NOMO-1 treated with DMSO at 0.1 percent for 48 hours (cell line): ENCODE results near the gene NCOA1.
"Not testable (repeated sequence)": the region's sequence is repeated elsewhere in the genome, so short reads cannot be mapped to it uniquely, and the experiment has no call there.

Source experiments
- DNase-seq: peaks from one replicate; lab custom pipeline; 2025; ENCODE audit not compliant: unreplicated experiment; lab: John Stamatoyannopoulos, UW

Gene NCOA1

GRCh38 chr2:24571828-24572442, 80.9 kb downstream of the NCOA1 start:
- DNase-seq, result no peak

GRCh38 chr2:24576146-24576545, 85.1 kb downstream of the NCOA1 start:
- DNase-seq, result no peak

DNA sequence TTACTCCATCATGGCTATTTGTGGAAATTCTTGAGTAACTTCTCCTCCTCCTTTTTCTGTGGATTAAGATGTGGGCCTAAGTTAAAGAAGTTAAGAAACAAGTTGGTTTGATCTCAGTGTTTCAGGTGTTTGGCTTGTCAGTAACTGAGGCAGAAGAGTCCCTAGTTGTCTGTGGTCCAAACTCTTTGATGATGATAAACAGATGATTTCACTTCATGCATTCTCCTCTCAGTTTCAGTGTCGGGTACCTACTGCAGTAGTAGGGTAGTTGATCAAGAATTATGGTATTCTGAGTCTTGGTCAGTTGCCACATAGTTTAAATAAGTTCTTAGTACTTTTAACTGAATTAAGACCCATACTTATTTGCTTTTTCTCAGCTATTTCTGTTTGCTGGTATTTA, 85.6 kb downstream of the NCOA1 start:
- no peak for DNase-seq

- DNase-seq, result peak; percentile 42
These were observed 86.4 kb downstream of the NCOA1 start for GRCh38 chr2:24577481-24577880.

DNA sequence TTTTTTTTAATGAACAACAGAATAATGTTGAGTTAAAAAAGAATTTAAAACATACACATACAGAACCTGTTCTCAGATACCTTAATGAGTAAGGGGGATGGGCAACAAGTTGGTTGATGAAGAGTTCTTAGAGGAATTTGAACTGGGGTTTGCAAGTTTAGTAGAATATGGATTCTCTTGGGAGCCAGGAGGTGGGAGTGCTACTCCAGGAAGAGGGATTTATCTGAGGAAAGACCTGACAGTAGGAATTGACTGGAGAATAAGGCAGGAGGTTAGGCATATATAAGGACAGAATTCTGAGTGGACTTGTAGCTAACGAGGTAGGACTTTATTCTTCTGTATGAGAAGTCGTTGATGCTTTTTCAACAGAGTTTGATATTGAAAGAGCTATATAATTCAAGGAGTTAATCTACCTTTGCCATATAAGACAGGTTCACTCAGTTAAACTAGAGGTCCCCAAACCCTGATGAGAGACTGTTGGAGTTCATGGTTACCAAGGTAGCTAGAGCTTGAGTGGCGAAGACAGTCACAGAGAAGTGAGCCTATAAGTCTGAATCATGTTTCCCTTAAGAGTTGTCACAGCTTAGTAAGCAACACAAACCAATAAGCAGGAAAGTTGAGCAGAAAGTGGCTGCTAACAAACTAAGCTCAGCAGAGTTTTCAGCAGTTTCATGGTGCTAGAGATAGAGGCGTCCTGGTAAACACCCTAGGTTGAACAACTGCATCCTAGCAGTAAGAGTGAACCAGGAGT, 88.2 kb downstream of the NCOA1 start:
- no peak for DNase-seq

- DNase-seq, result no peak
These were observed 89.5 kb downstream of the NCOA1 start for GRCh38 chr2:24580561-24580960.

GRCh38 chr2:24581971-24582370, 90.9 kb downstream of the NCOA1 start:
- not testable (repeated sequence) for DNase-seq

GRCh38 chr2:24586955-24587354, 95.9 kb downstream of the NCOA1 start:
- no peak for DNase-seq

DNA sequence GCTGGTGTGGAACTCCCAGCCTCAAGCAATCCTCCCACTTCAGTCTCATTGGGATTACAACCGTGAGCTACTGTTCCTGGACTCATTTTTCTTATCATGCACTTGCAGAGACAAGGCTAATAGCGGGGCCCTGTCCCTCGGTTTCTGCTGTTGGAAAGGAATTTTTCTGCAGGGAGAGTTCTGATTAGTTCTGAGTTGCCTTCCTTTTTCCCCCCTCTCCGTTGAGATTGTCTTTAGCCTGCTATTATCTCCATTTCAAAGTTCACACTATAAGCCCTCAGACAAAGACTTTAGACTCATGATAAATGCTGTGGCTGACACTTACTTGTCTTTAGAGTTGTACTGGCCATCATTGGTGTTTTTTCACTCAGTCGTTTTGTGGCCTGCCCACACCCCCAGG, 97.2 kb downstream of the NCOA1 start:
- no peak for DNase-seq

- DNase-seq, result no peak
These were observed 101.5 kb downstream of the NCOA1 start for GRCh38 chr2:24592441-24593100.

- DNase-seq, result no peak
These were observed 103.2 kb downstream of the NCOA1 start for GRCh38 chr2:24594283-24594682.

- no peak for DNase-seq
These were observed 106.3 kb downstream of the NCOA1 start for GRCh38 chr2:24597181-24597870.

DNA sequence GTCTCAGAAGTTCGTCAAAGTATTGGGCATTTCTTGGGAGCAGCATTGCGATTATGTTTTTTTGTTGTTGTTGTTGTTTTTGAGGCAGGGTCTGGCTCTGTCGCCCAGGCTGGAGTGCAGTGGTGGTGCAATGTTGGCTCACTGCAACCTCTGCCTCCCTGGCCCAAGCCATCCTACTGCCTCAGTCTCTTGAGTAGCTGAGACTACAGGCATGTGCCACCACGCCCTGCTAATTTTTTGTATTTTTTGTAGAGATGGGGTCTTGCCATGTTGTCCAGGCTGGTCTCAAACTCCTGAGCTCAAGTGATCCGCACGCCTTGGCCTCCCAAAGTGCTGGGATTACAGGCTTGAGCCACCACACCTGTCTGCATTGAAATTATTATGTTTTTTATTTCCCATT, 109.1 kb downstream of the NCOA1 start:
- not testable (repeated sequence) for DNase-seq

GRCh38 chr2:24611631-24612030, 120.6 kb downstream of the NCOA1 start:
- DNase-seq, result no peak

DNA sequence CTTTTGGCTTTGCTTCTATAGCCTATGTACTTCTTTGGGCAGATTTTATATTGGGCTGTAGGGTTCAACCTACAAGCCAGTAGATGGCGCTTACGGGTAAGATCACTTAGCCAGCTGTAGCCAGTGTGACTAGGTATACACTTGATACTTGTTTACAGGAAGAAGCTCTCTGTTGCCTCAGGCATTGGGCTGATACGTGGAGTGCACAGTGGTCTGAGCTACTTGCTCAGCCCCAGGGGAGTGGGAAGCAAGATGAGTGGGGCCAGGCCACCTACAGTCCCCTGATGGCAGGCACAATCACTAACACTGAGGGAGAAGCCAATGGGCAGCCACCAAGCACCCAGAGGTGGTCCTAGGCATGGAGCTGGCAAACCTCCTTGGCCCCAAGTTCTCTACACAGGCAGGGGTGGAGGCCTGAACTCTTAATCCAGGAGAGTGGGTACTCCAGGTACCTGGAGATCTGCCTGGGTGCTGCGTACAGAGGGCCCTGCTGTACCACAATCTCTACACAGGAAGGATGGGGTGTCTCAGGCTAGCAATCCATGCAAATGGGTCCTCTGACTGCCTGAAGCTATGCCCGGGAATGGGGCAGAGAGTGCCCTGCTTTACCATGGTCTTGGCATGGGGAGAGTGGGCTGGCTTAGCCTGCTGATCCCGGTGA, 122.2 kb downstream of the NCOA1 start:
- peak; percentile 45 for DNase-seq

DNA sequence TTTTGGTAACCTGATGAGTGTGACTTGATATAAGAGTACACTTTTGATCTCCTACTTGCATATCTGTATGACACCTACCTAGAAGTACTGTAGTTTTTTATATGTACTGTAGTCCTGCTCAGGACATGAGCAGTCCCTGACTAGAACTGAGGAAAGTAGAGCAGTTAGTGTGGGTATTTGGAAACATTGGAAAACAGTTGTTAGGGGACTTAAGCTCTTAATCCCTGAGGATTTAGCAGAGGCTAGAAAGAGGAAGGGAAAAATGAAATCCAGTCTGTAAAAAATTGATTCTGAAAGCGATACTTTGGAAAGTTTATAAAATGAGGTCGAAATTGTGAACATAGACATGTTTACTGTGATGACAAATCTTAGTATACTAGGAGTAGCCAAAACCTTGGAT, 125.6 kb downstream of the NCOA1 start:
- no peak for DNase-seq

DNA sequence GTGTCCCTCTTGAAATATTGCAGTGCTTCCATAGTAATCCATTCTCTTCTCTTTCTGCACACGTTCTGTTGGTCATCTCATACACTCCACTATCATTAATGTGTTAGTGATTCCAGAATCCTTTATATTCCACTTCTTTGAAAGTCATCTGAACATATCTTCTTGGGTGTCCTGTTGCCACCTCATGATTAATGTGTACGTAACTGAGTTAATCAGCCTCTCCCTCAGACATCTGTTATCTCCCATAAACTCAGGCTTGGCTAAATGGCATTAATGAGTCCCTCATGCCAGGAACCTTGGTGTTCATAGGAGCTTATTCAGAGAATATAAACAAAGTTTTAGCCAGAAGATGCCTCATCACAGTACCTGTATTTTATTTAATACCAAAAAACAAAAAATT, 126.4 kb downstream of the NCOA1 start:
- no peak for DNase-seq

DNA sequence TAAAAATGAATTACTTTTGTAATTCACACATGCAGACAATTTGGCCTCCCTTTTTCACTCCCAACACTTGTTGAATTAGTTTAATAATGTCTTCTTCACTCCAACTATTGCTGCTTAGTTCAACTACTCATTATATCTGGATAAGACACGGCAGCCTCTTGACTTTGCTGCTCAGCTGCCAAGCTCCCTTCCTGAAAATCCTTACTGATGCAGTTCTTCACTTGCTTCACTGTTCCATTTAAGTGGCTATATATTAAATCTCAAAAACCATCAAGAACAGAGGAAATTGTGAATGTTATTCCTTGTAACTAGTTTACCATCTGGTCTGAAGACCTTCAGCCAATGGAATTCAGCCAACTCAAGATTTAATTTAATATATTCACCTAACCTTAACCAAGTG, 127.1 kb downstream of the NCOA1 start:
- no peak for DNase-seq

GRCh38 chr2:24618680-24619079, 127.6 kb downstream of the NCOA1 start:
- no peak for DNase-seq

- DNase-seq, result no peak
These were observed 129.9 kb downstream of the NCOA1 start for GRCh38 chr2:24620936-24621335.
